Stimulated activated naive CD4-positive, alpha-beta T cell treated with Interleukin-2 at 50 U/mL for 16 hours (primary cell): ENCODE results near the gene CXCL8.
"Not testable (repeated sequence)": the region's sequence is repeated elsewhere in the genome, so short reads cannot be mapped to it uniquely, and the experiment has no call there.

Experiments
- DNase-seq: peaks from one replicate; lab custom pipeline; 2025; lab: John Stamatoyannopoulos, UW

Gene CXCL8

DNA sequence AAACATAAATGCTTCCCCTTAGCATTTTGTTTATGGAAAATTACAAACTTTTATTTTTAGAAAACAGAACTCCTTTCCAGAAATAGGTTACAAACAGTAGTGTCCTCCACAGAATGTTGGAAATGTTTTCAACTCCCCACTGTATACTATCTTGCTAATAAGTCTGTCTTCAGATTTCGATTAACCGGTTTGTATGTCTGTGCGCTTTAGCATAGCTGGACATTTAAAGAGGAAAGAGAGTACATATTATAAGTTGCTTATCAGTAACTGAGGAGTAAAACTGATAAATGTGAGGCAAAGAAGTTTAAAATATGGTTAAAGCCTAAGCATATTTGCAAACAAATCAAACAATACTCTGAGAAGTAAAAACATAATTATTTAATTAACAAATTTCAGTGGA lies 3.4 kb downstream of the CXCL8 start:
- DNase-seq: no peak

DNA sequence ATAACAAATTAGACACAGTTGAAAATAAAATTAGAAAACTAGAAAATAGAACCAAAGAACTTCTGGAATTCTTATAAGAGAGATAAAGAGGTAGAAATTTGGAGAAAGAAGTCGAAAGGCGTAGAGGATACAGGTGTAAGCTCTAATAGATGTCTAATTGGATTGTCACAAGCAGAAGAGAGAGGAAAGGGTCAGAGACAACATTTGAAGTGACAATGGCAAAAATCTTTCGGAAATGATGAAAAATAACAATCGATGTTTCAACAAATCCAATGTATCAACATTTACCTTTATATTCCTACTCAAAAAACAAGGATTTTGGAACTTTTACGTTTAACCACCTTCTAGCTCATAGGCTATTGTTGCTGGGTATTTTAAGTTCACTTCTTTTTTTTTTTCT lies 3.8 kb downstream of the CXCL8 start:
- DNase-seq: no peak

- DNase-seq: no peak
Observed at GRCh38 chr4:73750730-73751129, 10.4 kb downstream of the CXCL8 start.

DNA sequence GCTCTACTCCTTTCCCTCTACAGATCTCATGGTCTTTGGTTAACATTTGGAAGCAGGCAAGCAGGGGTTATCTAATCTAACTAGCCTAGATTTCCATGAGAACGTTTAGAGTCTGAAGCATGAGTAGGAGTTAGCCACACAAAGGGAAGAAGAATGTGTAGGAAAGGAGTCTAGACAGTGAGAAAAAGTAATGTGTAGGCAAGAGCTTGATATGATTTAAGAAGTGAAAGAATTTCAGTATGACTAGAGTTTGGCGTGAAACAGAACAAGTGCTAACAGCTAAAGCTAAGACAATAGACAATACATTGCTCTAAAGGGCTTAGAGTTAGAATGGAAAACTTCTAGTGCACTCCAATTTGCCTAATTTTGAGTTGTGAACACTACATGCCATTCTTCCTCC lies 10.8 kb downstream of the CXCL8 start:
- no peak for DNase-seq

DNA sequence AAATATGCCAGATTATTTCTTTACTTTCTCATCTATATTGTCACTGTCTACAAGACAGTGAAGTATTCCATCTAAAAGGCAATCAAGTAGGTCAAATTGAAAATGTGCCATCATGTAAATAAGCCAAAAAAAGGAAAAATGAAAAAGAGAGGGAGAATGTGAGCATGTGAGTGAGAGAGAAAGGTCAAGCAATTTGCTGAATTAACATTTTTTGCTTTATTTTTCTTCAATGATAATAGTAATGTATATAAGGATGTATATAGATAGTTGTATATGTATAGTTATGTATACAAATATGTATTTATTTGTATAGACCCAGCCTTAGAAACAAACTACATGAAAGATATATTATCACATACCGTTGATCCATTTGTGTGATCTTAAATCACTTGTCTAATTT lies 11.5 kb downstream of the CXCL8 start:
- no peak for DNase-seq

DNA sequence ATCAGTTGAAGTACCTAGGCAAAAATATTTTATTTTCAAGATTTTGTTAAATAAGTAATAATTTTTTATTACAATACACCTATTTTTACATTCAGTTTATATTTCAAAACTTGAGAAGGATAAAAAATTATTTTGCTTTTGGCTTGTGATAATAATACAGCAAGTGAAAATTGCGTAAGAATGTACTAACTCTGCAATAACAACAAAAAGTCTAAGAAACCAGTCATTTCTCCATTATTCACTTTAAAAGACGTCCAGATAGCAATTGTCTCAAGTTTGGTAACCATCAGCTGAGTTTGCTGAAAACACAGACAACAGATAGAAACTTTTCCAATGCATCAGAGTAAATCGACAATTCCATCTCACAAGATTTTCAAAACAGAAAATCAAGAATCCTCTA lies 12.1 kb downstream of the CXCL8 start:
- DNase-seq: no peak

- no peak for DNase-seq
Observed at GRCh38 chr4:73753215-73753614, 12.8 kb downstream of the CXCL8 start.

DNA sequence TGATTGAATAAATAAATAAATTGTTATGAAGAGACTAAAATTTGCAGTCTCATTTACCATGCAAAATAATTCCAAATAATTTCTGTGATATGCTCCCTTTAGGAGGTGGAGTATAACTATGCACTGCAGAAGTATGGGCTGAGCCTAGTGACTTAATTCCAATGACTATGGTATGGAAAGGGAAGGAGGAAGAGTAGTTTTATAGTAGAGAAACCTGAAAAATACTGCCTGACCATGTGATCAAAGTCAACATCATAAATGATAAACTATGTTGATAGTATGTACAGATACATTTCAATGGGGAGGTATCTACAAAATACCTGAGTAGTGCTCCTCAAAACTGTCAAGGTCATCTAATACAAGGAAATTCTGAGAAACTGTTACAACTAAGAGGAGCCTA lies 14.6 kb downstream of the CXCL8 start:
- DNase-seq: no peak

DNA sequence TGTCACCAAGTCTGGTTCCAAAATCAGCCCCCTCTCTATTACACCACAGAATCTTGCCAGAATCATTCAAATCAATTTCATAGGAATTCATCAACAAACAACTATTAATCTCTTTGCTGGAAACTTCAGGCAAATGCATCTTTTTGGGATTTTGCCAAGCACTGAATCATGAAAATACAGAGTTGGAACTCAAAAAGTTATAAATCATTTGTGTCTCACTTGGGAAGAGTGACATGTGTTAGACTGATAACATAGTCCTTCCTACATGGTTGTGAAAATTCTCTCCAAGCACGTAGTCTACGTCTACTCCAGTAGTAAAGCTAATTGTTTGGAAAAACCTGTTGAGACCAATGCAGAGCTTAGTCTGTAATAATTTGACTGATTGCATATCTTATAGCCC lies 19.0 kb downstream of the CXCL8 start:
- DNase-seq: no peak

GRCh38 chr4:73761856-73762255 lies 21.5 kb downstream of the CXCL8 start:
- DNase-seq: no peak

DNA sequence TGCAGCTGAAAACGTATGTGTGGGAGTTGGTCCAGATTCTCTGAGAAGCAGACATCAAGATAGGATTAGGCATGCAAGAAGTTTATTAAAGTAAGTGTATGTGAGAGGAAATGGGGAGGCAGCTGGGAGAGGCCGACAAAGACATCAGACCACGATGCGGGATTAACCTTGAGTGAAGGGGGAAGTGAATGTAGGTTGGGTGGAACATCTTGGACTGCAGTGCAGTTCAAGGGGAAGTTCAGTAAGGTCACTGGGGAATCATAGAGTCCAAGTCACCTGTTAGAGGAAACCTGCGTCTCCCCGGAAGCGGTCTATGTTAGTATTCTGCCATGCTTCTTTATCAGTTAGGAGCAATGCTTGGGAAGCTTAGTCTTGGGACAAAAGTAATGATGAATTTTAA lies 22.0 kb downstream of the CXCL8 start:
- no peak for DNase-seq

- DNase-seq: no peak
Observed at GRCh38 chr4:73763877-73764276, 23.5 kb downstream of the CXCL8 start.

DNA sequence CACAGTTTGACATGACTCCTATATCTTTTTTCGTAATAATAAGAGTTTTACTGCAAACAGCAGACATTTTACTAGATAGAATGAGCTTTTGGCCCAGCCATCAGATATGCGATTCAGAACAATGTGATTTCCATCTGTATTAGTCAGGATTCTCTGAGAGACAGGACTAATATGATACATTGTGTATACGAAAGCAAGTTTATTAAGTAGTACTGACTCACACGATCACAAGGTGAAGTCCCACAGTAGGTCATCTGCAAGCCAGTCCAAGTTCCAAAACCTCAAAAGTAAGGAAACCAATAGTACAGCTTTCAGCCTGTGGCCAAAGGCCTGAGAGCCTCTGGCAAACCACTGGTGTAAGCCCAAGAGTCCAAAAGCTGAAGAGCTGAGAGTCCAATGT lies 24.1 kb downstream of the CXCL8 start:
- DNase-seq: no peak

DNA sequence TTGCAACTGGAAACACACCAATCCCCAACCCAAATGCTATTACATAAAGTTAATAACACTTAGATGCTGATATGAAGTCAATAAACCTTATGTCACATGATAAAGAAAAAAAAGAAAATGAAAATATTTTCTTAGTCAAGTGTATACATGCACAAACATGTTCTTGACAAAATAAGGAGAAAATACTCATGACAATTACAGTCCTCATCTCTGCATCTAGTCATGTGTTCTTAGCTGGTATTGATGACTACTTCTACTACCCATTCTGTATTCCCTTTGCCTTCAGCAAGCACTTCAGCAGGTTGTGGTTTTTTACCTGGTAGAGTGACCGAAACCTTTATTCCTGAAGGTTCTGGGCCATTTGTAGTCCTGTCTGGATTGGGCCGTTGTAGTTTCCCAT lies 24.9 kb downstream of the CXCL8 start:
- no peak for DNase-seq

DNA sequence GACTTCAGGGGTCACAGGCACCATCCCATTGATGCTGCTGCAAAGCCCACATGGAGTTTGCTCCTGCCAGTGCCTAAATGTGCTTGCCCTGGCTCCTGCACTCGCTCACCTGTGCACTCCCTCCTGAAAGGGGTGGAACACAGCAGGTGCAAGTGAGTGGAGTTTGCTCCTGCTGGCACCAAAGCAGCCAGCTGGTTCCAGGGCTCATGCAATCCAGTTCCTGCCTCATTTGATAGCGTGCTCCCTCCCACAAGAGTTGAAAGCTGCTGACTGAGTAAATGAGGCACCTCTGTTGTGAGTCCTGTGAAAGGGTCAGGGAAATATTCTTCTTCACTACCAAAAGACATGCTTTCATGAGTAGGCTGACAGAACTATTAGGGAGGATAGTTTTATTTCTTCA lies 30.5 kb downstream of the CXCL8 start:
- no peak for DNase-seq

- DNase-seq: no peak
Observed at GRCh38 chr4:73772363-73772762, 32.0 kb downstream of the CXCL8 start.

GRCh38 chr4:73774406-73774805 lies 34.0 kb downstream of the CXCL8 start:
- not testable (repeated sequence) for DNase-seq

DNA sequence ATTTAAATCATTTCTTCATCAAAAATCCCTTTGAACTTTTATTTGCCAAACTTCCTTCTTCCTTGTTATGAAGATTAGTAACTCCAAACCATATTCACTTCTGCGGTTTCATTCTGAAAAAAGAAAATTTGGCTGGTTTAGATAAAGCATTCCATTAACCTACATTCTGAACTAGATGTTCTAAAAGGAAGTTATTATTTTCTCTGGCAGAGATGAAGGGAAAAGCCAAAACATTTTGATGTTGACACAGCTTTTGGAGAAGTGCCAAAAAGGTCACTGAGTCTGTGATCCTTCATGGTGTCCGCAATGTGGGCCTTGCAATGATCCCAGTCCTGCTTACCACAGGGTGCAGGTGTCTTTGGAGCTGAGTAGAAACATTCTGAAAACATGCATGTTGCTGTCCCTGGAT lies 36.0 kb downstream of the CXCL8 start:
- no peak for DNase-seq

DNA sequence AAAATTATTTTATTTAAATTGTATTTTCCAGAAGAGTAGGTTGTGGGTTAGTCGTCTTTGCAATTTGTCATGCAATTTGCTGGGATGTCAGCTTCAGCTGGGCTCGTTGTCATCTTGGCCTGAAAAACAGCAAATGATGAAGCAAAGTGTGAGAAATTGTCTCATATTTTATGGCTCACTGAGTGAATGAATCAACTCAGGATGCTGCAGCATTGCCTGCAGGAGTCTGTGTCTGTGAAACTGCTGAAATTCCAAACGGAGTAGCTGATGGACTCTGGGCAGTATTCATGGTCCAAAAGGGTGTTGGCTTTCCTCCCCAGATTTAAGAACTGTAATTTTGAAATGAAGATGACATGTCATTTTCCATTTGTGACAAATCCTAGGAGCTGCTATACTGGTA lies 37.2 kb downstream of the CXCL8 start:
- no peak for DNase-seq

- no peak for DNase-seq
Observed at GRCh38 chr4:73780243-73780642, 39.9 kb downstream of the CXCL8 start.

DNA sequence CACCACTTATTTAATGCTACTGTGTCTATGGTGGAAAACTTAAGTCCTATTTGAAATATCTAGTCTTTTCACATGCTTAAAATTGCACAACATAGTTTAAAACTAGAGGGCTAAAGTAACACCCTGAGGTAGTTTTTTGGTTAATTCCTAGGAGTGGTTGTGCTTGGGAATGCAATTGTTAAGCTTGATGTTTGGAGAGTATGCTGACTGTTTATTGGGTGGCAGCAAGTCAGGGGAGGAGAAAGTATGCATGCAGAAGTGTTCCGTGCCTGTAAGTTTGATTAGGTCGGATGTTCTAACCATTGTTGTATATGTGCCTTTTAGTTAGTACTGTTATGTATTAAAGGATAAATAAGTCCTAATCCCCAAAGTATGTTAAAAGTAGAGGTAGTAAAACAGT lies 40.5 kb downstream of the CXCL8 start:
- no peak for DNase-seq

DNA sequence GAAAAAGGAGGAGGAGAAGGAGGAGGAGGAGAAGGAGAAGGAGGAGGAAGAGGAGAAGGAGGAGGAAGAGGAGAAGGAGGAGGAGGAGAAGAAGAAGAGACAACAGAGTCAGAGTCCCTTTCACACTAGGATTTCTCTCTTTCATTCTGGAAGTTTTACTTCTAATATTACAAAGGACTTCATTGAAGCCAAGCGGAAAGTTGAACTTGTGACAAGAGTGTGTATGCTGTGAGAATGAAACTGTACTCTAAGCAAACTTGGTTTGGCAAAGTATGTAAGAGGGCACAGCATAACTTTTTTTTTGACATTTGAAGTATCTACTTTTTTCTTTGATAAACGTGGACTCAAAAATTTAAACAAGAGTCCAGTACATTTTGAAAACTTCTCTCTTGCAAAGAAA lies 48.0 kb downstream of the CXCL8 start:
- DNase-seq: no peak
